Measurements from ENCODE around the gene CLCN7. TPM values are rescaled to one million over a fixed set of nuclear protein-coding genes. Genes with fewer than 3 reads are reported as not detected.

CLCN7 gene
- polyA plus RNA-seq, 3 donors = 37.4 to 249 (median 56.5) TPM

GRCh38 chr16:1450841-1451240 is 24.0 kb downstream of the CLCN7 start:
- no peak overlapping the region for H3K9ac ChIP-seq (ENCODE audit: insufficient read depth, low read length, poor library complexity, severe bottlenecking)
- peaks cover 65 to 86% of the 10 kb centered on the region in 2 donors for H3K36me3 Mint-ChIP-seq
- peaks cover 98 to 100% of the 10 kb centered on the region in 2 donors for H3K36me3 ChIP-seq (replicated peaks in 1 of 2; ENCODE audit: control insufficient read depth in 1 of 2, insufficient read depth in 2 of 2, low read length in 2 of 2)

GRCh38 chr16:1450218-1450617 is 24.6 kb downstream of the CLCN7 start:
- Histone ChIP-seq H3K27me3 (ENCODE audit: control insufficient read depth in 2 of 2, insufficient read depth in 2 of 2, low read length in 2 of 2) (no peaks in the 10 kb centered on the region), H3K27ac (ENCODE audit: low read depth in 1 of 2, low read length in 2 of 2) (no peak overlapping the region), H2AFZ (ENCODE audit: insufficient read depth, low read depth, low read length, poor library complexity, severe bottlenecking) (no peak overlapping the region), H3K4me2 (replicated peaks; ENCODE audit: extremely low read depth, low read length, poor library complexity, severe bottlenecking) (no peak overlapping the region), H3K4me1 (ENCODE audit: control insufficient read depth in 1 of 2, insufficient read depth in 2 of 2, low read length in 2 of 2) (no peaks in the 10 kb centered on the region), H3K4me3 (replicated peaks in 1 of 3; ENCODE audit: low read depth in 2 of 3, low read length in 3 of 3) (no peak overlapping the region), H4K20me1 (ENCODE audit: insufficient read depth, low read length) (peaks cover 39% of the 10 kb centered on the region), H3K36me3 (replicated peaks in 1 of 2; ENCODE audit: control insufficient read depth in 1 of 2, insufficient read depth in 2 of 2, low read length in 2 of 2) (peaks cover 96% of the 10 kb centered on the region in 2 donors), H3K9me3 (replicated peaks in 1 of 2; ENCODE audit: control insufficient read depth in 1 of 2, insufficient read depth in 1 of 2, low read length in 2 of 2) (no peaks in the 10 kb centered on the region), H3K9ac (ENCODE audit: insufficient read depth, low read length, poor library complexity, severe bottlenecking) (no peak overlapping the region), H3K79me2 (ENCODE audit: insufficient read depth, low read length) (no peaks in the 10 kb centered on the region)
- no peaks in the 10 kb centered on the region for H3K4me1 Mint-ChIP-seq
- WGBS (ENCODE audit: insufficient coverage) = 95% methylated on average over 25 of the region's 29 CpGs
- H3K9me3 Mint-ChIP-seq = no peaks in the 10 kb centered on the region
- no peak for TF ChIP-seq CTCF (IDR thresholded peaks at IDR 0.05)
- DNase-seq = no peak
- H3K4me3 Mint-ChIP-seq = no peak overlapping the region
- peaks cover 0 to 1% (median 0%) of the 10 kb centered on the region in 3 donors for H3K27me3 Mint-ChIP-seq (ENCODE audit: low read depth in 3 of 3)
- H3K27ac Mint-ChIP-seq = peak overlapping the region in 2 of 7 donors; percentile 19 to 33
- intact Hi-C loops (cut with micrococcal nuclease) = loop anchor here in 1 of 2 donors (10.0 kb wide), 1 partner anchor 55 kb away; no protein-coding TSS in a partner anchor
- H3K36me3 Mint-ChIP-seq = peaks cover 62 to 82% of the 10 kb centered on the region in 2 donors

More at GRCh38 chr16:1450841-1451240, 24.0 kb downstream of the CLCN7 start:
- TF ChIP-seq CTCF (IDR thresholded peaks at IDR 0.05) = no peak
- H2AFZ ChIP-seq (ENCODE audit: insufficient read depth, low read depth, low read length, poor library complexity, severe bottlenecking) = no peak overlapping the region
- H3K79me2 ChIP-seq (ENCODE audit: insufficient read depth, low read length) = no peaks in the 10 kb centered on the region
- no peaks in the 10 kb centered on the region for H3K9me3 Mint-ChIP-seq
- H3K27me3 ChIP-seq (ENCODE audit: control insufficient read depth in 2 of 2, insufficient read depth in 2 of 2, low read length in 2 of 2) = no peaks in the 10 kb centered on the region
- H4K20me1 ChIP-seq (ENCODE audit: insufficient read depth, low read length) = peaks cover 45% of the 10 kb centered on the region
- intact Hi-C loops (cut with micrococcal nuclease) = loop anchor here in 1 of 2 donors (10.0 kb wide), 1 partner anchor 54 kb away; no protein-coding TSS in a partner anchor
- no peaks in the 10 kb centered on the region for H3K4me1 Mint-ChIP-seq
- H3K27ac Mint-ChIP-seq = peak overlapping the region in 1 of 7 donors; percentile 25
- 98% methylated on average over 21 of the region's 21 CpGs for WGBS (ENCODE audit: insufficient coverage)
- H3K27ac ChIP-seq (ENCODE audit: low read depth in 1 of 2, low read length in 2 of 2) = no peak overlapping the region
- no peak overlapping the region for H3K4me3 ChIP-seq (replicated peaks in 1 of 3; ENCODE audit: low read depth in 2 of 3, low read length in 3 of 3)
- DNase-seq = no peak
- no peak overlapping the region for H3K4me3 Mint-ChIP-seq
- H3K9me3 ChIP-seq (replicated peaks in 1 of 2; ENCODE audit: control insufficient read depth in 1 of 2, insufficient read depth in 1 of 2, low read length in 2 of 2) = no peaks in the 10 kb centered on the region
- H3K4me1 ChIP-seq (ENCODE audit: control insufficient read depth in 1 of 2, insufficient read depth in 2 of 2, low read length in 2 of 2) = no peaks in the 10 kb centered on the region
- H3K27me3 Mint-ChIP-seq (ENCODE audit: low read depth in 3 of 3) = peaks cover 0 to 1% (median 0%) of the 10 kb centered on the region in 3 donors
- H3K4me2 ChIP-seq (replicated peaks; ENCODE audit: extremely low read depth, low read length, poor library complexity, severe bottlenecking) = no peak overlapping the region

Measured in CD14-positive monocyte (primary cell).